ENCODE measurements around the gene NYNRIN. TPM values are rescaled to one million over a fixed set of nuclear protein-coding genes. Genes with fewer than 3 reads are reported as not detected.
"Not testable (repeated sequence)": the region's sequence is repeated elsewhere in the genome, so short reads cannot be mapped to it uniquely, and the experiment has no call there.

Gene NYNRIN
- 10 to 100 TPM; 22.5 to 76.0 (median 63.6) TPM for total RNA-seq
- polyA plus RNA-seq, result 10 to 100 TPM; 22.0 to 26.2 TPM
- long read RNA-seq, donor 1, partial matches to known transcripts, result 6 of 63 reads
- long read RNA-seq, donor 1, other reads (novel, unspliced or antisense), result 57 of 63 reads
- long read RNA-seq, donor 2, full-length matches to known transcripts, result 3 of 14 reads
- long read RNA-seq, donor 2, partial matches to known transcripts, result 11 of 14 reads
- long read RNA-seq, donor 2, other reads (novel, unspliced or antisense), result 0 of 14 reads
- long read RNA-seq, donor 3, full-length matches to known transcripts, result 14 of 141 reads
- long read RNA-seq, donor 3, partial matches to known transcripts, result 41 of 141 reads
- long read RNA-seq, donor 3, other reads (novel, unspliced or antisense), result 86 of 141 reads

DNA sequence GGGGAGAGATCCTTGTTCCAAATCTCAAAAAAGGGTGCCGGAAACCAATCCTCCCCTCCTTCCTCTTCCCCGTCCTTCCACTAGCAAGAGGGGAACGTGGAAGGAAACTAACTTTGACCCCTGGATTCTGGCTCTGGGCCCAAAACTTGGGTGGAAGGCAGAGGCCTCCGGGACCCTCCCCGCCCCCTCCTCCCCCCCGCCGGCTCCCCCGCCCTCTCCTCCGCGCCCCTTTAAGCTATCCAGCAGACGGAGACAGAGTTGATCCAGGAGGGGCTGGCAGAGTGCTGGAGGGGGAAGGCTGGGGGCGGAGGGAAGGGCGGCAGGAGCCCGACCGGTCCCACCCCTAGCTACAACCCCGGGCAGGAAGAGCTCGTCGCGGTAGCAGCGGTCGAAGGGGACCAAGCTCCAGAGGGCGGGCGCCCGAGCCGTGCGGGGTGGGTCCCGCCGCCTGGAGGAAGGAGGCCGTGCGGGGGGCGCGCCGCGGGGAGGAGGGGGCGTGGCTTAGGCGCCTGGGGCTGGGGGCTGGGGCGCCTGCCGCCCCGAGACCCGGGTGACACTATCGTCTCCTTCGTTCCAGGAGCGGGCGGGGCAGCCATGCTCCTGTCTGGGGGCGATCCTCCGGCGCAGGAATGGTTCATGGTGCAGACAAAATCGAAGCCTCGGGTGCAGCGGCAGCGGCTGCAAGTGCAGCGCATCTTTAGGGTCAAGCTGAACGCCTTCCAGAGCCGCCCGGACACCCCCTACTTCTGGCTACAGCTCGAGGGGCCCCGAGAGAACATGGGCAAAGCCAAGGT, at the start of gene NYNRIN:
NYNRIN (plus strand) TSS at position 351 of the 794 bp plus-strand sequence; CDS start at position 595, 244 bp downstream.
- TF ChIP-seq, protein P1, sequence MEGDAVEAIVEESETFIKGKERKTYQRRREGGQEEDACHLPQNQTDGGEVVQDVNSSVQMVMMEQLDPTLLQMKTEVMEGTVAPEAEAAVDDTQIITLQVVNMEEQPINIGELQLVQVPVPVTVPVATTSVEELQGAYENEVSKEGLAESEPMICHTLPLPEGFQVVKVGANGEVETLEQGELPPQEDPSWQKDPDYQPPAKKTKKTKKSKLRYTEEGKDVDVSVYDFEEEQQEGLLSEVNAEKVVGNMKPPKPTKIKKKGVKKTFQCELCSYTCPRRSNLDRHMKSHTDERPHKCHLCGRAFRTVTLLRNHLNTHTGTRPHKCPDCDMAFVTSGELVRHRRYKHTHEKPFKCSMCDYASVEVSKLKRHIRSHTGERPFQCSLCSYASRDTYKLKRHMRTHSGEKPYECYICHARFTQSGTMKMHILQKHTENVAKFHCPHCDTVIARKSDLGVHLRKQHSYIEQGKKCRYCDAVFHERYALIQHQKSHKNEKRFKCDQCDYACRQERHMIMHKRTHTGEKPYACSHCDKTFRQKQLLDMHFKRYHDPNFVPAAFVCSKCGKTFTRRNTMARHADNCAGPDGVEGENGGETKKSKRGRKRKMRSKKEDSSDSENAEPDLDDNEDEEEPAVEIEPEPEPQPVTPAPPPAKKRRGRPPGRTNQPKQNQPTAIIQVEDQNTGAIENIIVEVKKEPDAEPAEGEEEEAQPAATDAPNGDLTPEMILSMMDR (IDR thresholded peaks at IDR 0.05), result no peak
- TF ChIP-seq EP300 (IDR thresholded peaks at IDR 0.05), result no peak
- TF ChIP-seq POLR2A (IDR thresholded peaks at IDR 0.05), result no peak
- peak; percentile 69 to 82 (median 79) for DNase-seq
- peaks cover 20% of the 10 kb centered on the region for H3K4me1 ChIP-seq (ENCODE audit: insufficient read depth)
- no peaks in the 10 kb centered on the region for H3K36me3 ChIP-seq
- H3K4me3 ChIP-seq, result peak within 1 kb of the TSS; percentile 77
- intact Hi-C loops (cut with DNase I), result no loop called here
- H3K27ac ChIP-seq, result peak within 1 kb of the TSS; percentile 31 to 77
- WGBS, 3 donors, result 0 to 2% (median 1%) methylated on average over 43 to 55 of the region's 57 CpGs
- H3K27me3 ChIP-seq, result no peaks in the 10 kb centered on the region
- no peaks in the 10 kb centered on the region for H3K9me3 ChIP-seq

DNA sequence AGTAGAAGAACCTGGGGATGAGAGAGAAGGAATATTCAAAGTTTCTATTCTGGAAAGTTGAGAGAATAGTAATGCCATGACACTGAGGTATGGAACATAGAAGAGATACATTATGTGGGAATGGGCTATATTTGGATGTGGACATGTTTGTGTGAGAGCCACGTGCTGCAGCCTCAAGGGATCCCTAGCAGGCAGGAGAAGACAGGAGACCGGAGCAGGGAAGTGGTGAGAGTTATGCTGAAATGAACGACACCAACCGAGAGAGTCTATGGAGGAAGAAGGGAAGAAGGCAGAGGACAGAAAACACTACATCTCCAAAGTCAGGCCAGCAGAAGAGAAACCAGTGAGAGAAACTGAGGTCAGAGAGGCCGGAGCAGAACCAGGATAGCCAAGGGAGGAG, 49.1 kb upstream of the NYNRIN start:
- 62 to 78% (median 73%) methylated on average over 5 of the region's 5 CpGs for WGBS, 3 donors
- Histone ChIP-seq H3K9me3 (no peaks in the 10 kb centered on the region), H3K27me3 (no peaks in the 10 kb centered on the region), H3K4me1 (ENCODE audit: insufficient read depth) (no peaks in the 10 kb centered on the region), H3K36me3 (no peaks in the 10 kb centered on the region), H3K4me3 (no peak overlapping the region), H3K27ac (no peak overlapping the region)
- no peak for DNase-seq
- intact Hi-C loops (cut with DNase I), result no loop called here
- TF ChIP-seq, protein P1 (IDR thresholded peaks at IDR 0.05), result no peak
- no peak for TF ChIP-seq EP300 (IDR thresholded peaks at IDR 0.05)
- TF ChIP-seq POLR2A (IDR thresholded peaks at IDR 0.05), result no peak

DNA sequence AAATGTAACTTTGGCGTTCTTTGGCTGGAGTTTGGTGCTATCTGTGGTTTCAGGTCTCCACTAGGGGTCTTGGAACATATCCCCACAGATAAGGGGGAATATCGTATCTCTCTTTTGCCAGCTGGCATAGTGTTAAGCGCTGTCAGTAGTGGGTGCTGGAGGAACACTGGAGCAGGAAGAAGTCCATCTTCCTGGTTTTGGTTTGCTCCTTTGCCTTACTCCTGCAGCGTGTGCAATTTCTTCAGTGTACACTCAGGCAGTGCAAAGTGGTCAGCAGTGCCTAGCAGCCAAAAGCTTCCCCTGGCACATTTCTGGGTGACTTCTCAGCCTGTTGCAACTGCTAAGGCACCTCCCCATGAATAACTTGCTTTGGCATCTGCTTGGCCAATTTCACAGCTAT, 47.3 kb upstream of the NYNRIN start:
- Histone ChIP-seq H3K4me3 (no peak overlapping the region), H3K27me3 (no peaks in the 10 kb centered on the region), H3K36me3 (no peaks in the 10 kb centered on the region), H3K27ac (no peak overlapping the region), H3K4me1 (ENCODE audit: insufficient read depth) (no peaks in the 10 kb centered on the region), H3K9me3 (no peaks in the 10 kb centered on the region)
- no peak for DNase-seq
- intact Hi-C loops (cut with DNase I), result no loop called here
- 0 to 8% (median 4%) methylated on average over 4 of the region's 4 CpGs for WGBS, 3 donors
- TF ChIP-seq POLR2A (IDR thresholded peaks at IDR 0.05) (no peak), EP300 (IDR thresholded peaks at IDR 0.05) (no peak)
- TF ChIP-seq, protein P1 (IDR thresholded peaks at IDR 0.05), result no peak

DNA sequence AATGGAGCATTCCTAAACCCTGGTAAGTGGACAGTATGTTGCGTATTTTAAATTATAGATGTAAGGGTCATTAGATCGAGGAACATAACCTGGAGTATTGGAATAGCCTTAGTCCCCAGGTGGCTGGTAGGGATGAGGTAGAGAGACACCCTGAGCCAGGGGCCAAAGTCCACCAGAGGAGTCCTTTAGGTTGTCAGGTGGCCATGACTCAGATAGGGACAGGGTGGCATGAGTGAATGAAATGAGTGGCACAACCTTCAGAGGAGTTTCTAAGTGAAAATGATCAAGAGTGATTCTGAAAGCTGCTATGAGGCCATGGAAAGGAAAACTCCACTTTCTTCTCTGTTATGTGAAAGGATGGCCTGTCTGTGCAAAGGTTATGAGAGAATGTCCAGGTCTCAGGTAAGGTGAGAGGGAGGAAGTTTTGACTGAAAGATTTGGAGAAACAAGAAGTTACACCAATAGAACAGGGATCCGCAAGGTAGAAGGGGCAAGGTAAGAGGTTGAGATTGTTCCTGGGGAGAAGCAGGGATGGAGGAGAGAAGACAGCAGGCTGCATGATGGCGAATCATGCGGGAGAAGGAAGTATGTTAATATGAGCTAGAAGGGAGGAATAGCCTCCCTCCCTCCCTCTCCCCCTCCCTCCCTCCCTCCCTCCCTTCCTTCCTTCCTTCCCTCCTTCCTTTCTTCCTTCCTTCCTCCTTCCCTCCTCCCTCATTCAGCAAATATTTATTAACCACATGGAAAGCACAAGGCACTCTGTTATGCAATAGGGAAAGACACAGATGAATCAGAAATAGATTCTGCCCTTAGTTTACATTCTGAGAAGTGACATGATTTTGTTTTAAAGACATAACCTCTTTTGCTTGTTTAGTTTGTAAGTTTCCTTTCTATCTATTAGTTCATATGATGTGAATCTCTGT, 45.0 kb upstream of the NYNRIN start:
- Histone ChIP-seq H3K36me3 (no peaks in the 10 kb centered on the region), H3K9me3 (no peaks in the 10 kb centered on the region), H3K27me3 (no peaks in the 10 kb centered on the region), H3K27ac (no peak overlapping the region), H3K4me3 (no peak overlapping the region), H3K4me1 (ENCODE audit: insufficient read depth) (no peaks in the 10 kb centered on the region)
- intact Hi-C loops (cut with DNase I), result no loop called here
- 54 to 74% (median 72%) methylated on average over 5 of the region's 5 CpGs for WGBS, 3 donors
- DNase-seq, result no peak
- TF ChIP-seq, protein P1 (IDR thresholded peaks at IDR 0.05), result no peak
- TF ChIP-seq EP300 (IDR thresholded peaks at IDR 0.05) (no peak), POLR2A (IDR thresholded peaks at IDR 0.05) (no peak)

DNA sequence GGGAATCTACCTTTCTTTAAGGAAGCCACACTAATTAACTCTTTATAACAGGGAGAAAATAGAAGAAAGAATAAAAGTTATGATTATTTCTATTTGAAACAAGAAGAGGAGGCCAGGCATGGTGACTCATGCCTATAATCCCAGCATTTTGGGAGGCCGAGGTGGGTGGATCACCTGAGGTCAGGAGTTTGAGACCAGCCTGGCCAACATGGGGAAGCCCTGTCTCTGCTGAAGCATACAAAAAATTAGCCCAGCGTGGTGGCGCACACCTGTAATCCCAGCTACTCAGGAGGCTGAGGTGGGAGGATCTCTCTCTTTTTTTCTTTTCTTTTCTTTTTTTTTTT, 44.3 kb upstream of the NYNRIN start:
- H3K27me3 ChIP-seq; H3K36me3 ChIP-seq; H3K4me1 ChIP-seq (ENCODE audit: insufficient read depth); DNase-seq; H3K9me3 ChIP-seq; intact Hi-C loops (cut with DNase I); H3K27ac ChIP-seq; H3K4me3 ChIP-seq: not testable (repeated sequence)
- WGBS, 3 donors, result 67 to 71% (median 70%) methylated on average over 3 of the region's 3 CpGs

Data from ovary (tissue), 10 donors.